Measurements from ENCODE around the gene ISCA2.

Gene ISCA2

DNA sequence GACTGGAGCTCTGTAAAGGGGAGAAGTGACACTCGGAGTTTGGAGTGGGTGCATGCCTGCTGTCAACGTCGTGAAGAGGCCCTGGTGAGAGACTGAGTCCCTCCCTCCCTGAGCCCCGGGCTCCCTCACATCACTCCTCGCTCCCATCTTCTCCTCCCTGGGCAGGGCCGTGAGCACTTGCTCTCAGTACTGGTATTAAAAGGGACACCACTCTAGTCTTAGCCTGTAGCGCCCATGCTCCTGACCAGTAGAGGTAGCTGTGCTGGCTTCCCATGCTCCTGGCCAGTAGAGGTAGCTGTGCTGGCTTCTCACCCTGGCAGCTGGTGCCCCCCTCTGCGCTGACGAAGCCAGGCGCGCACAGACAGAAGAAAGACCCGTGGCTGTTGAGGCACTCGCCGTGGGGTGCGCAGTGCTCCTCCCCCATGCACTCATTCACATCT, 14.7 kb downstream of the ISCA2 start:
- no peak for DNase-seq (ENCODE audit: low read depth in 2 of 2)

DNA sequence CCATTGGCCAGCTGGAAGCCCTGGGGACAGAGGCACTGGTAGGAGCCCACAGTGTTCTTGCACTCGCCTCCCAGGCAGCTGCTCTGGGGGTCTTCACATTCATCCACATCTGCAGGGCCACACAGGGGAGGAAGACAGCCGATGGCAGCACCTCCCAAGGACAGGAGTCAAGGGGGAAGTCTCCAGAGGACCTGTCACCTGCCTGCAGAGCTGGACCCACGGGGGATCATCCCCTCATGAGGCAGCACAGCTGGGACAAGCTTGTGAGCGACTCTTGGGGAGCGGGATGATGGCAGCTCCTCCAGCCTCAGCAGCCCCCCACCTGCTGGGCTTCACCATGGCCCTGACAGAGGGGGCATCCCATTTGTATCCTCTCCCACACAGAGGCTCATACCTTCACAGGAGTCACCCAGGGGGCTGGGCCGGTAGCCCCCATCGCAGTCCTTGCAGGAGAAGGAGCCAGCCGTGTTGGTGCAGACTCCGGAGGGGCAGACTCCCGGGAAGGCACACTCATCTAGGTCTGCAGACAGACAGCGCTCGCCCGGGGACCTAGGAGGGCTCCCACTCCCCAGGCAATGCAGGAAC, 15.4 kb downstream of the ISCA2 start:
- no peak for DNase-seq (ENCODE audit: low read depth in 2 of 2)

DNA sequence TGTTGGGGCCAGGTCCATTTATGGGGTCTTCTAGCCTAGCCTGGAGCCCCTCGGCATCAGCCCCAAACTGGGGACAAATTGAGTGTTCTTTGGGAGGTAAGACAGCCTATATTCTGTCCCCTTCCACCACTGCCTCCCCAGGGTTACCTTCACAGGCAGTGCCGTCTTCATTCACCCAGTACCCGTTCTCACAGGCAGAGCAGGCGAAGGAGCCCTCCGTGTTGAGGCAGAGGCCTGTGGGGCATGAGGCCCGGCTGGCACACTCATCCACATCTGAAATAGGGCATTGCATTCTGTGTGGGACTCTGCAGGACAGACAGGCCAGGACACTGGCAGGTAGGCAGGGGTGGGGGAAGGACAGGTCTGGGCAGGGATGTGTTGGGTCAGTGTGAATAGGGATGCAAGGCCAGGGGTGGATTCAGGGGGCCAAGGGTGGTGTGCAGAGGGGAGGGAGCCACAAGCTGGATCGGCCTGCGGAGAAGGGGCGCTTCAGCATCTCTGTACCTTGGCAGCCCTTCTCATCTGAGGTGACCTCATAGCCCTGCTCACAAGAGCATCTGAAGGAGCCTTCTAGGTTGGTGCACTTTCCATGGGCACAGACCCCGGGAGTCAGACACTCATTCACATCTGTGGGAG, 16.1 kb downstream of the ISCA2 start:
- DNase-seq (ENCODE audit: low read depth in 2 of 2): no peak

DNA sequence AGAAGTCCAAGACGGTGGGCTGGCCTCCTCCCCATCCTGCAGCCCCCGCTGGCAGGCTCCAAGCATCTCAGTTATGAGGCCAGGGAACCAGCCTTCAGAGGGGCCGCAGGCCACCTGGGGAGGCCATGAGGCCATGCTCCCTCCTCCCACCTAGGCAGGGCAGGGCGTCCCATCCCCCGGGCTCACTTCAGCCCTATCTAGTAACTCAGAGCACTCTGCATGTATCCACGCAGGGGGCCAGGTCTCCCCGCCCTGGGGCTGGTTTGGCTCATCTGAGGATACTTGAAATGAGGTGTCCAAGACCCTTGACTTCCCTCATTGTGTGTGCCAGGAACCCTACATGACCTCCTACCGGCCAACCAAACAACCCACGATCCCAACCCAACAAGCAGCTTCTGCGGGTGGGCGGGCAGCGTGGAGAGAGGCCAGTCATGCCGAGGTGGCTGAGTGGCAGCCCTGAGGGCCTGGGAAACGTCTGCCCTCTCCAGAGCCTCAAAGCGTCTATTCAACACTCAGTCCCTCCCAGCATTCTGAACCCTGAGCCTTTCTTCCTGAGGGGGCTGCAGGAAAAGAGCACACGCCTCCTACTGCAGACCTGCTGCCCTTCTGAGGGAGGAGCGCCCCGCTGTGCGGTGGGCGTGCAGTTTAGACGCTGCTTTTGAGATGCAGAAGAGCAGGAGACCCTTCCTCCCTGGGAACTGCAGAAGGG, 16.8 kb downstream of the ISCA2 start:
- no peak for DNase-seq (ENCODE audit: low read depth in 2 of 2)

DNA sequence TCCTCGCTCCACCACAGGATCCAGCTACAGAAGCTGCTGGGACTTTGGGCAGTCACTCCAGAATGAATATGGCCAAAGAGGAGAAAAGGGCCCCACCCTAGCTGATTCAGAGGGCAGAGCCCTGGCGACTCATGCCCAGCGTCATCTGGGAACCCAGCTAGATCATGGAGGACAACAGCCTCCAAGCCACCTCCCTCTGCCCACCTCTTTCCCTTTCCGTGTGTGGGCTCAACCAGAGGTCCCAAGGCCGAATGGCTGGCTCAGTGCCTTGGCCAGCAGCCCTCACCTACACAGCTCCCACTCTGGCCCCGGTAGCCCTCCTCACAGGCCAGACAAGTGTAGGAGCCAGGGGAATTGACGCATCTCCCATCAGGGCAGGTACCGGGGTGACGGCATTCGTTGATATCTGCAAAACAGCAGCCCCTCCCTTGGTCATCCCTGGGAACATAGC, 17.4 kb downstream of the ISCA2 start:
- no peak for DNase-seq (ENCODE audit: low read depth in 2 of 2)

DNA sequence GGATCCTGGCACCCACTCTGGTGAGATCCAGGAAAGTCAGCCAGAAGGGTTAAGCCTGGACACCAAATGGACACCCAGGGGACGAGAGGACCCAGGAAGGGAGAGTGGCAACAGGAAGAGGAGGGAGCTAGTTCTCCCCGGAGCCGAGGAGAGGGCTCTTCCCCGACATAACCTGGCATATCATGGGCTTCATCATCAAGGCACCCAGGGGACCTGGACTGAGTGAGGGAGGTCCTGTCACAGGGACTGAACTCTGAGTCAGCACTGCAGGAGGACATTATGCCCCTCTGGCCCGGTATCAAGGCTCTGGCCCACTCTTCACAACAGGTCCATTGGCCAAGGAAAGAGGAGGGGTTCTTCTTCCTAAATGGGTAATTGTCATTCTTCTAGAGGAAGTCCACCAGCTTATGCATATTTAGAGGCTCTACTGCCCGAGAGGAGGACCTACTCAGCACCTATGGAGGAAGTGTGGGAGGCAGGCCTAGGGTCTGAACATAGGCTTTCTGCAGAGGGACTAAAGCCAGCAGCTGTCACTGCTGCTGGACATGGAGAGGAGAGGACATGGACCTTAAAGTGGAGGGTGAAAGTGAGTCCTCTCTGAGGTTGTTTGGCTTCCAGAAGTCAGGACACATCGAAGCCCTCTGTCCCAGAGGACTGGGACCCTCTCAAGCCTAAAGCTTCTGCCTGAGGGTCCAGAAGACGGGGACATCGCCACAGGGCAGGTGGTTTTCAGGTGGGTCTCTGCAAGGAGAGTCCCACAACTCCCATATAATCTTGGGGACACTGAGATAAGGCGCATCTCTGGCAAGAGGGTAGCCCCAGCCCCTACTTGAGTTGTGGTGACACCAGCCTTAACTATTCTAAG, 18.6 kb downstream of the ISCA2 start:
- no peak for DNase-seq (ENCODE audit: low read depth in 2 of 2)

DNA sequence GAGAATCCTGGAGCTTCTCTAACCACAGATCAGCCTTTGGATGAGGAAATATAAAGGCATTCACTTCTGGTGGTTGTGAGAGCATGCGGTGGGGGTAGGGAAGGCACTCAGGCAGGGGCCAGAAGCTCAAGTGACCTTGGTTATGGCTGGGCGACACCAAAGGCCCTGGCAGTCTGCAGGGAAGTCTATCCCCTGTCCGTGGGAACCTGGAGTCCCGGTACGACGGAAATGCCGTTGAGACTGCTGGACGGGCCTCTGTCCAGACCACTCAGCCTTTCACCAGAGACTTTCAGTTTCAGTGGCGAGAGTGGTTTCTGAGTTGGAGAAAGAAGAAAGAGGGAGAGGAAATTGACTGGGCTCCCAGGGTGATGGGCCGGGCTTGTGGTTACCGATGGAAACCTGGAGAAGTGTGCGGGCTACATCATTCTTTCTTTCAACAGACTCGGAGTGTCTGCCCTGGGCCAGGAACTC, 20.9 kb downstream of the ISCA2 start:
- DNase-seq (ENCODE audit: low read depth in 2 of 2): no peak

DNA sequence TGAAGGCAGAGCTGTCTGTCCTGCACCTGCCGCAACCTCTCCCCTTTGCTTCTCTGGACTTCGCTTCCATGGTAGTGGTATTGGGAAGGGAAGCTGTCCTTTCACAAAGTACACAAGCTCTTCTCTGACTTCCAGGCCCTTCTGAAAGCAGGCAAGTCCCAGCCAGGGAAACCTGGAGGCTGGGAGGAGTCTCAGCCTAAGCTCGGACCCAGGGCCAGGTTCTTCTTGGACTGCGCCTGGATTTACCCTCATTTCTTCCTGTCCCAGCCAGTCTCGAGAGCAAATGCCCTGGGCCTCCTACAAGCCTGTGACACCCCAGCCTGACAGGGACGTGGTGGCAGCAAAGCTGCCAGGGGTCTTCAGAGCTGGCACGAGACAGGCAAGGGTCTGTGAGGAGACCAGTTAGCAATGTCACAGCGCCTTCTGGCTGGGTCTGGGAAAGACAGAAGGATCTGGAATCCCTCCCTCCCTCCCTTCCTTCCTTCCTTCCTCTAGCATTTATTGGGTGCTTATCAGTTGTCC, 22.4 kb downstream of the ISCA2 start:
- no peak for DNase-seq (ENCODE audit: low read depth in 2 of 2)

DNA sequence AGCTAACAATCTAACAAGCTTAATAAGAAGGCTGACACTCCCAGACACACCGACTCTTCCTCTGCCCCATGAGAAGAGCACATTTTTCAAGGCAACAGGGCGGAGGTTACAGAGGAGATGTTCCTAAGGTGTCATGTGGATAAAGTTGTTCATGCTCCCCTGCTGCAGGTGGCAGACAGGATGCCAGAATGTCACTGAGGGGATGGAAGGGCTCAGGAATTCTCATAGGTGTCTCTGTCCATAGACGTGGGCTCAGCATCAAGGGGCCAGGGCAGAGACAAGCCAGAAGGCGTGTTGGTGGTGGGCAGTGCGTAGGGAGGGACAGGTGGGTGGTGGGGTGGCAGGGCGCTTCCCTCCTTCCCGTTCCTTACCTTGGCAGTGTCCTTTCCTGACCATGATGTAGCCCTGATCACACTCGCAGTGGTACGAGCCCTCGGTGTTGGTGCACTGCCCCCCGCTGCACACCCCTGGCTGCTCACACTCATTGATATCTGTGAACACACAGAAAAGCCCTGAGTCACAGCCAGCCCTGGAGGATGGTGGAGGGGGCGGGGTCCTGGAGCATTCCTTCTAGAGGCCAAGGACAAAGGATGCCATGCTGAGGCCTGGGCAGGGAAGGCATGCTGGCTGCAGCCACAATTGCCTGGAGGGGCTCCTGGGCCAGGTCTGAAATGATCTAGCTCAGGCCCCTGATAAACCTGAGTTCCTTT, 23.0 kb downstream of the ISCA2 start:
- no peak for DNase-seq (ENCODE audit: low read depth in 2 of 2)

DNA sequence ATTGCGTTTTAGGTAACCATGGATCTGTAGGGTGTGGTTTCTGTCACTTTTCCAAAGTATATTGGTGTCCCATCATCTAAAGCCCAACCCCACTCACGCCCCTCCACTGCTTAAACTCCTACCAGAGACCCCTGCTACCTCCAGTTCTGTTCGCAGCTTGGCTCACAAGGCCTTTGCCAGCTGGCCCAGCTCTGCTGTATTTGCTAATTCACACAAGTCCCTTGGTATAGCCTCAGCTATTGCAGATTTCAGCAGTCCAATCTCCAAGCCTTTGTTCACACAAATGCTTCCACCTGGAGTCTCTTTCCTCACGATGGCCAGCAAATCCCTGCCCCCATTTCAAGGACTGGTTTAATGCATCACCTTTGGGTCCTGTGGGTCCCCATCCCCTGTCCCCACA, 24.2 kb downstream of the ISCA2 start:
- DNase-seq (ENCODE audit: low read depth in 2 of 2): no peak

DNA sequence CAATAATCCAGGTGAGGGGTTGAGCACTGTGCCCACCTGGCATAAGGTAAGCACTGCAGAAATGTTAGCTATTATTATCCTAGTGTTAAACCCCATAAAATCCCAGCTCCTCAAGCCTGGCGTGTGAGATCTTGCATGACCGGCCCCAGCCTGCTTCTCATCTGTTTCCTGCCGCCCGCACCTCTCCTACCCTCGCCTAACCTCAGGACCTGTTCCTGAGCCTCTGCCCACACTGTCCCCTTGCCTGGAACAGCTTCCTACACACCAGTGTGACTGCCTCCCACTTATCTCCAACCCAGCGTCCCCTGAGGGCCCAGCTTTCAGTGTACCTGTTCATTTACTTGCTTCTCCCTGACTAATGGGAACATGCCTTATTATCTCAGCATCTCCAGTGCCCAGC, 24.7 kb downstream of the ISCA2 start:
- DNase-seq (ENCODE audit: low read depth in 2 of 2): no peak

DNA sequence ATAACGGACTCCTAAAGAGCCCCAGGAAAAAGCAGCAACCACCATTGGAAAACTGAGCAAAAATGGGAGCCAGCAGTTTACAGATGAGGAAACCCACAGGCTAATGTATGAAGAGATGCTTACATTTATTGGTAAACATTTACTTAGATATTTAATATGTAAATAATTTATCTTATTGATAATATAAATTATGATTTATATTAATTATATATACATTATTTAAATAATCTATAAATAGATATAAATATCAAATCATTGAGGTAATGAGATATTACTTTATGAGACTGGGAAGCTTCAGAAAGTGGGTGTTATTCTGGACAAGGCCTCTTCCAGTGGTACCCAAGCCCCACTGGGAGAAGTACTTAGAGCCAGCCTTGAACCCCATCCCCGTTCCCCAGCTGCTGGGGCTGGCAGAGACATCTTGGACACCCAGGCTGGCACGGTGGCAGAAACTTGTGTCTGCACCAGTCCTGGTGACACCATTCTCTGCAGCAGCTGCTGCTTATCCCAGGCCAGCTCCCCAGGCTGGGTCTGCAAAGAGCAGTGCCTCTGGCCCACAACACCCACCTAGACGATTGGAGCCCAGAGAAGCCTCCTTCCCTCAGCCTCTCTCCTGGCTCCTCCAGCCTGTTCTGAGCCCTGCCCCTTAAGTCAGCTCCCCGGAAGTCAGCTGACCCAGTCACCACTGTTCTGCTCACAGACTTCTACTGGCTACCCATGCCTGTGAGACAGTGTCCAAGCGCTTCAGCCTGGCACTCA, 25.9 kb downstream of the ISCA2 start:
- DNase-seq (ENCODE audit: low read depth in 2 of 2): no peak

DNA sequence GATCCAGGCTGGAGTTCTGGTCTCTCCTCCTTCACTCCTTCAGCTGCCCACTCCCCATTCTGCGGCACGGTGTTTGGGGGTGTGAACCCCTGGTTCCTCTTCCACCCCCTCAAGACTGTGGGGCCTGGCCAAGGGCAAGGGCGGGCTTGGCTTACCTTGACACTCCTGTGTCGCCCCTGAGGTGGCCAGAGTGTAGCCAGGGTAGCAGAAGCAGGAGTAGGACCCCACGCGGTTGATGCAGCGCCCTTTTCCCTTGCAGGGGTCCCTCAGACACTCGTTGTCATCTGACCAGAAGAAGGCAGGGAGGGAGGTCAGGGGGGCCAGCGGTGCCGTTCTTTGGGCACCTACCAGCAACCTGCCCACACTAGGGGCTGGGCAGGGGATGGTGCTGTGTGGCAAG, 28.2 kb downstream of the ISCA2 start:
- no peak for DNase-seq (ENCODE audit: low read depth in 2 of 2)

DNA sequence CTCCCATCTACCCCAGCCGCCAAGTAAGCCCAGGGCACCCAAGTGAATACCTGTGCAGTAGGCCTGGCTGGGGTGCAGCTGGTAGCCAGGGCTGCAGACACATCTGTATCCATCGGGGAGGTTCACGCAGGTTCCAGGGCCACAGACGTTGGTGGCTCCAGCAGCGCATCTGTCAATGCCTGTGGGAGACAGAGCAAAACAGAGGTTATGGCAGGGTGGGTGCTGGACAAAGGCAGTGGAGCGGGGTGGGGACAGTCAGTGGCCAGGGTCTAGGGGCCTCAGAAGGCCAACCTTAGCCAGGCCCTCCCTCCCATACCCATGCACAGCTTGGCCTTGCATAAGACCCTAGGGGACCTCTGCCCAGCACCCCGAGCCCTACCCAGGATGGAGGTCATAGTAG, 29.2 kb downstream of the ISCA2 start:
- no peak for DNase-seq (ENCODE audit: low read depth in 2 of 2)

DNA sequence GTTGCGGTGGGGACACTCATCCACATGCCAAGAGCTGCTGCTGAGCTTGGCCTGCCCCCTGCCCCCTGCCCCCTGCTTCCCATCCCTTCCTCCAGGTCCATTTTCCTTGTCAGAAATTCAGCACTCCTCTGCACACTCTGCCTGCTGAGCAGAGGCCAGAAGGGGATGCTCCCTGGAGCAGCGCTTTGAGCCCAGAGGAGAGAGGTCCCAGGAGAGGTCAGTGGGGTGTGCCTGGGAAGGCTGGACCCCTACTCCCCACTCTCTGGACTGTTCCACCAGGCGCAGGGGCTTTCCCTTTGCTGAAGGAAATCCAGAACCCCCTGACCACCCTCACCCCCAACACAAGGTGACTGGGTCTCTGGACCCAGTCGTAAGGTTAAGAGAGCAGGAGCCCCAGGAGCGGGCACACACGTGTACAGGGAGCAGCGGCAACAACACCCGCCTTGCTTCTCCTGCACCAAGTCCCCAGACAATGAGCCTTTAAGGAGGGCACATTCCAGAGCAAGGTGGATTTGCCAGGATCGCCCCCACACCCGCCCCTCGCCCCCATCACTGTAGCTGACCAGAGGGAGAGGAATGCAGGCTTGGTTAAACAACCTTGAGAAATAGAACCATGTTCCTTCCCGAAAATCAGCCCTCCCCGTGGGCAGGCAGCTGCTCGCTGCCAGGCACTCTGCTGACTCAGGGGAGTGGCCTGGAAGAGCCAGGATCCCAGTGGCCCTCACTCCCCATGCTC, 30.7 kb downstream of the ISCA2 start:
- no peak for DNase-seq (ENCODE audit: low read depth in 2 of 2)

DNA sequence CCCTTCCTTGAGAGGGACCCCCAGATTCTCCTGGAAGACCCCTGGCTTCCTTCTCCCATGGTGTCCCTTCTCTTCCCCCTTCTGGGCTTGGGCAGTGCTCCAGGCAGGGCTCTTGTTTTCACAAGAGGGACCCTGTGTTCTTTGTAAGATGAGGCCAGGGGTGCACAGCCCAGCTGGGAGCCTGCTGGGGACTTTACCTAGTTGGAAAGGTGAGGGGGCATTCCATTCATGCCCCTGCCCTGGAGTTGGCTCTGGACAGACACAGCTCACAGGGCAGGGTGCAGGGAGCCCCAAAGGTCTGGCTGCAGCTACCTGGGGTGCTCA, 31.2 kb downstream of the ISCA2 start:
- DNase-seq (ENCODE audit: low read depth in 2 of 2): no peak

DNA sequence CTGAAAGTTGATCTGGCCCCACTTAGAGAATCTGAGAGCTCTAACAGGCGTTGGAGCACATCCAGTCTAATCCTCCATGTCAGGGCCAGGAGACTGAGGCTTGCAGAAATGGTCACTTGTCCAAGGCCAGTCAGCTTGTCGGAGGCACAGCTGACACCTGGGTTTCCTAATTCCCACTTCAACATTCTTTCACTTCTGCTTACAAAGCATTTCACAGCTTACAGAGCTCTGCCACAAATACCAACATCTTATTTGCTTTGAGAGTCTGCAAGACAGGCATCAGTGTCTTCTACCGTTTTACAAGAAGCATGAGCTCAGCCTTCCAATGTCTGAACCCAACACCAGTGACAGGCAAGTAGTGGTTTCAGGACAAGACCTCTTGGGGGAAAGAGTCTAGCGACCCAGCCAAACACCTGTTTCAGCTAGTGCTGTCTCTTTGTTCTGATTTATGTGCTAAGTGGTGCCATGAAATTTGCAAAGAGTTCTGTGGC, 31.8 kb downstream of the ISCA2 start:
- DNase-seq (ENCODE audit: low read depth in 2 of 2): no peak

DNA sequence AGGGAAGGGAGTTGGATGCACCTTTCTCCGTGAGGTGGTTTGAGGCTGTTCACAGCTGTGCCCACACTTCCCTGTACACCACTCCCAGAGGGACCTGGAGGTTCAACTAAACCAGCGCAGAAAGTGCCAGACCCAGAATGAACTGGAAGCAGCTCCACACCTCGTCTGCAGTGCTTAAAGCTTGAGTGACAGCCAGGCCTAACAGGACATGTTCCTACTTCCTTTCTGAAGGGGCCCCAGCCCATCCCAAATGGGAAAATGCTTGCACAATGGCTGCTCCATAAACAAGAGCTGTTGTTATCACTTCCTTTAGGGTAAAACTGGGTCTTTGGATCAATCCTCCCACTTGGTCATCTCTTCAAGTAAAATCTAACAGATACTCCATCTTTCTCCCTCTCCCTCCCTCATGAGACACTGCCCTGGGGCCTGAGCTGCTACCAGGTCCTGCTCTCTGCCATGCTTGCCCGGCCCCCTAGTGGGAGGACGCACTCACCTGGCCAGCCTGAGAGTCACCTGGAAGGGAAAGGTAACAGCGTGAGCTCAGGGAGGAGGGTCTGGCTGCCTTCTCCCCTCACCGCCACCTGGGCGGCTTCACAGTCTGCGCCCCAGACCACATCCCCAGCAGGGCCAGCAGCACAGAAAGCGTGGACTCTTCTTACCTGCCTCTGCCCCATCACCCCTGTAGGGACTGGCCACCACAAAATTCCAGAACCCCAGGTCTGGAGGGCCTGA, 33.5 kb downstream of the ISCA2 start:
- no peak for DNase-seq (ENCODE audit: low read depth in 2 of 2)

DNA sequence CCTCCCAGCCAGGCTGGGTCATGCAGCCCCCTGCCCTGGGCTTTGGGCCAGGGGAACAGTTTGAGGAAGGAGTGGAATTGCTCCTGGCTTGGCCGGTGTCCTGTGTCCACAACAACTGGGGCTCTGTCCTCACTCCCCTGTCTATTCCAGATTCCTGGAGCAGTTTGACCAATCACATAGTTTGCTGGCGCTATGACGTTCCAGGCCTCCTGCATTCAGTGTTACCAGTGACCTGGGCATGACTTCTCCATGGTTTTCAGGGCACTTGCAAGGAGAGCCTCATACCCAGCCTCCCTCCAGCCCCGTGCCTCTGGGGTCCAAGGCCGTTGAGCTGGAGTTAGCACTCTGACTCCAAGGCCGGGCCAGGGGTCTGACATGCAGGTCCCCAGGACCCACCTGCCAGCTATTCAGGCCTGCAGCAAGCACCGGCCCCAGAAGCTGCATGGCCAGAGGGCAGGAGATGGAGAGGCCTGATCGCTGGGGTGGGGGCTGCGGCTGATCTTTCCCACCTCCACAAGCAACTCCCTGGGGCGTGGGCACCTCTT, 34.2 kb downstream of the ISCA2 start:
- DNase-seq (ENCODE audit: low read depth in 2 of 2): no peak

All from stimulated activated CD4-positive, alpha-beta T cell treated with anti-CD3 and anti-CD28 coated beads, Interleukin-15, amount 100 ng/mL, for 48 hours (primary cell).